OCI-LY1 (cell line): ENCODE measurements around the gene TMEM181.

Experiments
- H2AFZ ChIP-seq: fragments of 200-600 bp; sonication (generic), shearing (Covaris generic); 2 replicates; pipeline ENCODE4 v1.6.0; 2014; ENCODE audit warnings: antibody characterized with exemption, mild to moderate bottlenecking, low read length
- H3F3A ChIP-seq: fragments of 200-600 bp; sonication (generic), shearing (Covaris generic); 2 replicates; pipeline ENCODE4 v1.6.0; 2014; ENCODE audit warnings: mild to moderate bottlenecking, antibody characterized with exemption, low read length, moderate library complexity; ENCODE audit not compliant: insufficient read depth
- H3K27ac ChIP-seq: fragments of 200-600 bp; sonication (generic); 2 replicates; pipeline ENCODE4 v1.5.1; 2014; ENCODE audit warnings: low read length, mixed run types, mild to moderate bottlenecking, low read depth; ENCODE audit not compliant: poor library complexity, severe bottlenecking
- H3K27me3 ChIP-seq: fragments of 200-600 bp; sonication (generic); 2 replicates; pipeline ENCODE4 v1.6.0; 2014; ENCODE audit warnings: antibody characterized with exemption, mild to moderate bottlenecking, low read length, moderate library complexity; ENCODE audit not compliant: insufficient read depth
- H3K36me3 ChIP-seq: fragments of 200-600 bp; sonication (generic); 2 replicates; pipeline ENCODE4 v1.6.1; 2014; ENCODE audit warnings: mild to moderate bottlenecking, antibody characterized with exemption, low read length, moderate library complexity, mixed read lengths; ENCODE audit not compliant: insufficient read depth
- H3K4me1 ChIP-seq: fragments of 200-600 bp; sonication (generic); 2 replicates; pipeline ENCODE4 v1.5.1; 2014; ENCODE audit warnings: mild to moderate bottlenecking, low read length, moderate library complexity; ENCODE audit not compliant: insufficient read depth, severe bottlenecking
- H3K4me2 ChIP-seq: fragments of 200-600 bp; sonication (generic), shearing (Covaris generic); 2 replicates; pipeline ENCODE4 v1.6.1; 2014; ENCODE audit warnings: low read length
- H3K4me3 ChIP-seq: fragments of 200-600 bp; sonication (generic); 2 replicates; pipeline ENCODE4 v1.5.1; 2014; ENCODE audit warnings: low read length, low read depth, mild to moderate bottlenecking, mixed read lengths; ENCODE audit not compliant: poor library complexity, severe bottlenecking
- H3K79me2 ChIP-seq: fragments of 200-600 bp; shearing (Covaris generic); 2 replicates; pipeline ENCODE4 v1.6.1; 2016; ENCODE audit warnings: mixed run types, low read length, mixed read lengths; ENCODE audit not compliant: insufficient read depth
- H3K9ac ChIP-seq: fragments of 200-600 bp; sonication (generic), shearing (Covaris generic); 2 replicates; pipeline ENCODE4 v1.6.1; 2014; ENCODE audit warnings: mild to moderate bottlenecking, low read length, mixed read lengths
- H3K9me2 ChIP-seq: fragments of 200-600 bp; sonication (generic), shearing (Covaris generic); 2 replicates; pipeline ENCODE4 v1.6.1; 2014; ENCODE audit warnings: low read depth, mild to moderate bottlenecking, low read length, mixed read lengths
- H3K9me3 ChIP-seq: fragments of 200-600 bp; shearing (Covaris generic); 2 replicates; pipeline ENCODE4 v1.6.1; 2014; ENCODE audit warnings: low read length, mixed read lengths
- H4K20me1 ChIP-seq: fragments of 200-600 bp; sonication (generic), shearing (Covaris generic); 2 replicates; pipeline ENCODE4 v1.6.0; 2016; ENCODE audit warnings: mild to moderate bottlenecking, low read length; ENCODE audit not compliant: insufficient read depth
- EZH2 ChIP-seq: fragments of 200-600 bp; sonication (generic), shearing (Covaris generic); IDR thresholded peaks from 2 replicates; pipeline ENCODE4 v1.8.0; 2017; ENCODE audit warnings: borderline replicate concordance, mixed run types, mild to moderate bottlenecking, antibody characterized with exemption, low read length, moderate library complexity, mixed read lengths
- TF ChIP-seq, protein P1 (sequence below): fragments of 200-600 bp; sonication (generic), shearing (Covaris generic); IDR thresholded peaks from 2 replicates; pipeline ENCODE4 v1.5.1; 2017; ENCODE audit warnings: mild to moderate bottlenecking, antibody characterized with exemption, low read length, moderate library complexity, mixed read lengths

The TMEM181 gene

DNA sequence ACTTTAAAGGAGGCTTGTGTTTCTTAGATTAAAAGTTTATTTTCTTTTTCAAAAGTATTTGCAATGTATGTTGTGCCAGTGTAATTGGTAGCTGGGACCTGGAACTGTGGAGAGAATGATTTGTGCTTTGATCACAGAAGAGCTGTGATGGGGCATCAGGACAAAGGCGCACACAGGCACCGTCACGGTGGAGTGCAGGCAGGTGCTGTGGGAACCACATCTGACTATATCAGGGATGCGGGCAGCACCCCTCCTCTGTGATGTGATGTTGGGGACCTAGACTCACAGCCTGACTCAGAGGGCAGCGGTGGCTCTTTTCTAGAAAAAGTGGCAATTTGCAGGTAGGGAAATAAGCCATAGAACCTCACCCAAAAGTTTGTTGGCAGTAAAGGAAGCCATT is 124.4 kb downstream of the TMEM181 start:
- Histone ChIP-seq H3K9me2 (no peaks in the 10 kb centered on the region), H2AFZ (no peak overlapping the region), H3K4me1 (peaks cover 7% of the 10 kb centered on the region), H3F3A (no peaks in the 10 kb centered on the region), H3K9me3 (no peaks in the 10 kb centered on the region), H3K27ac (no peak overlapping the region), H3K36me3 (no peaks in the 10 kb centered on the region), H3K4me2 (no peak overlapping the region), H3K79me2 (no peaks in the 10 kb centered on the region), H3K4me3 (no peak overlapping the region), H3K27me3 (no peaks in the 10 kb centered on the region; the same call in 1 of the 2 replicates), H3K9ac (no peak overlapping the region), H4K20me1 (no peaks in the 10 kb centered on the region)
- TF ChIP-seq EZH2: no peak
- TF ChIP-seq, protein P1, sequence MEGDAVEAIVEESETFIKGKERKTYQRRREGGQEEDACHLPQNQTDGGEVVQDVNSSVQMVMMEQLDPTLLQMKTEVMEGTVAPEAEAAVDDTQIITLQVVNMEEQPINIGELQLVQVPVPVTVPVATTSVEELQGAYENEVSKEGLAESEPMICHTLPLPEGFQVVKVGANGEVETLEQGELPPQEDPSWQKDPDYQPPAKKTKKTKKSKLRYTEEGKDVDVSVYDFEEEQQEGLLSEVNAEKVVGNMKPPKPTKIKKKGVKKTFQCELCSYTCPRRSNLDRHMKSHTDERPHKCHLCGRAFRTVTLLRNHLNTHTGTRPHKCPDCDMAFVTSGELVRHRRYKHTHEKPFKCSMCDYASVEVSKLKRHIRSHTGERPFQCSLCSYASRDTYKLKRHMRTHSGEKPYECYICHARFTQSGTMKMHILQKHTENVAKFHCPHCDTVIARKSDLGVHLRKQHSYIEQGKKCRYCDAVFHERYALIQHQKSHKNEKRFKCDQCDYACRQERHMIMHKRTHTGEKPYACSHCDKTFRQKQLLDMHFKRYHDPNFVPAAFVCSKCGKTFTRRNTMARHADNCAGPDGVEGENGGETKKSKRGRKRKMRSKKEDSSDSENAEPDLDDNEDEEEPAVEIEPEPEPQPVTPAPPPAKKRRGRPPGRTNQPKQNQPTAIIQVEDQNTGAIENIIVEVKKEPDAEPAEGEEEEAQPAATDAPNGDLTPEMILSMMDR: no peak

DNA sequence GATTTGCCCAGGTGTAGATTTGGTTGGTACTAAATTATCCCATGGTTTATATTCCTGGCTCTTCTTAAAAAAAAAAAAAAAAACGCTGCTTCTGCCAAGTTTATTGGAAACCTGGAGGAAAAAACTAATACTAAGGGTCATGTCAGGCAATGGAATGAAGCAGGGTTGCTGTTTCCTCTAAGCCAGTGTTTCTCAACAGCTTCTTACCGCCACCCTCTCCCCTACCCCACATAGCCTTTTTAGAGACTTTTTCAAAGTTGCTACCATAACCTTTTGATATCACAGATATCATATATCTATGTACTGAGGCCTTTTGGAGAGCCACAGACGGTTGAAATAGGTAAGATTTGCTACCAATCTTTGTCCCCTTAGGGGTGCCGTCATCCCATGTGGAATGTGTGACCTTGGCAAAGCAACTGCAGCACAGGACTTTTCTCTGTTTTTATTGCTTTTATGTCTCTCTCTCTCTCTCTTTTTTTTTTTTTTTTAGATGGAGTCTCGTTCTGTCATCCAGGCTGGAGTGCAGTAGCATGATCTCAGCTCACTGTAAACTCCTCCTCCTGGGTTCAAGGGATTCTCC is 124.9 kb downstream of the TMEM181 start:
- H3F3A ChIP-seq: no peaks in the 10 kb centered on the region
- H2AFZ ChIP-seq: no peak overlapping the region
- H3K79me2 ChIP-seq: no peaks in the 10 kb centered on the region
- no peak overlapping the region for H3K27ac ChIP-seq
- no peaks in the 10 kb centered on the region for H3K36me3 ChIP-seq
- H3K9ac ChIP-seq: no peak overlapping the region
- H4K20me1 ChIP-seq: no peaks in the 10 kb centered on the region
- H3K4me3 ChIP-seq: no peak overlapping the region
- no peaks in the 10 kb centered on the region for H3K9me3 ChIP-seq
- no peaks in the 10 kb centered on the region; the same call in 1 of the 2 replicates for H3K27me3 ChIP-seq
- TF ChIP-seq, protein P1: no peak
- TF ChIP-seq EZH2: no peak
- H3K9me2 ChIP-seq: no peaks in the 10 kb centered on the region
- H3K4me1 ChIP-seq: peaks cover 7% of the 10 kb centered on the region
- H3K4me2 ChIP-seq: no peak overlapping the region
